Measurements from ENCODE around the gene TPM4.

TPM4 gene

DNA sequence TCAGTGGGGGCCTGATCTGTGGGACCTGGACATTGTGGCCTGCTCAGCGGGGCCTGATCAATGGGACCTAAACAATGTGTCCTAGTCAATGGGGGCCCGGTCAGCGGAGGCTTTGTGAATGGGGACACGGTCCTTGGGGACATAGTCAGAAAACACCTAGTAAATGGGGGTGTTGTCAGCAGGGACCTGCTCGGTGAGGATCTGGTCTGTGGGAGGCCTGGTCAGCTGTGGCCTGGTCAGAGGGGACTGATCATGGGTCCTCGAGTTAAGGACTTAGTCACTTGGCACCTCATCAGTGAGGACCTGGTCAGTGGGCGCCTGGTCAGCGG is 44.5 kb upstream of the TPM4 start:
- TF ChIP-seq ZBTB7A (IDR thresholded peaks at IDR 0.05; ENCODE audit: low read depth) (no peak), EP300 (IDR thresholded peaks at IDR 0.05; ENCODE audit: borderline replicate concordance) (no peak), CREB1 (IDR thresholded peaks at IDR 0.05; ENCODE audit: low read depth) (no peak), FOXM1 (IDR thresholded peaks at IDR 0.05; ENCODE audit: borderline replicate concordance, low read depth) (no peak), TCF12 (IDR thresholded peaks at IDR 0.05; ENCODE audit: low read depth) (no peak), TAF1 (IDR thresholded peaks at IDR 0.05; ENCODE audit: low read depth) (no peak), TEAD4 (IDR thresholded peaks at IDR 0.05) (no peak)
- TF ChIP-seq, protein P1, sequence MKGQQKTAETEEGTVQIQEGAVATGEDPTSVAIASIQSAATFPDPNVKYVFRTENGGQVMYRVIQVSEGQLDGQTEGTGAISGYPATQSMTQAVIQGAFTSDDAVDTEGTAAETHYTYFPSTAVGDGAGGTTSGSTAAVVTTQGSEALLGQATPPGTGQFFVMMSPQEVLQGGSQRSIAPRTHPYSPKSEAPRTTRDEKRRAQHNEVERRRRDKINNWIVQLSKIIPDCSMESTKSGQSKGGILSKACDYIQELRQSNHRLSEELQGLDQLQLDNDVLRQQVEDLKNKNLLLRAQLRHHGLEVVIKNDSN (IDR thresholded peaks at IDR 0.05): no peak

DNA sequence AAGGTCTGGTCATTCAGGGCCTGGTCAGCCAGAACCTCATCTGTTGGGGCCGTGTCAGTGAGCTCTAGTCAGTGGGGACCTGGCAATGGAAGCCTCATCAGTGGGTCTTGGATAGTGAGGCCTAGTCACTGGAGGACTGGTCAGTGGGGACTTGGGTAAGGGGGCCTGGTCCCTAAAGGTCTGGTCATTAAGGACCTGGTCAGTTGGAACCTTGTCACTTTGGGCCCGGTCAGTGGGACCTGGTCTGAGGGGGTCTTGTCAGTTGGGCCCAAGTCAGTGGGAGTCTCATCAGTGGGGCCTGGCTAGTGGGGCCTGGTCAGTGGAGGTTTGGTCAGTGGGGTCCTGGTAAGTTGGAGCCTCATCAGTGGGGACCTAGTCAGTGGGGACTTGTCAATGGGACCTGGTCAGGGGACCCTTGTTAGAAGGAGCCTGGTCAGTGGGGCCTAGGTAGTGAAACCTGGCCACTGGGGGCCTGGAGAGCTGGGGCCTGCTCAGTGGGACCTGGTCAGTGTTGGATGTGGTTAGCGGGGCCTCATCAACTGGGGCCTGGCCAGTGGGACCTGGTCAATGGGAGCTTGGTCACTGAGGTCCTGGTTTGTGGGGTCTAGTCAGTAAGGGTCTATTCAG is 43.7 kb upstream of the TPM4 start:
- TF ChIP-seq, protein P2, sequence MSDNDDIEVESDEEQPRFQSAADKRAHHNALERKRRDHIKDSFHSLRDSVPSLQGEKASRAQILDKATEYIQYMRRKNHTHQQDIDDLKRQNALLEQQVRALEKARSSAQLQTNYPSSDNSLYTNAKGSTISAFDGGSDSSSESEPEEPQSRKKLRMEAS (IDR thresholded peaks at IDR 0.05): no peak
- no peak for TF ChIP-seq TCF12 (IDR thresholded peaks at IDR 0.05; ENCODE audit: low read depth)
- TF ChIP-seq CEBPB (IDR thresholded peaks at IDR 0.05): no peak
- TF ChIP-seq FOXM1 (IDR thresholded peaks at IDR 0.05; ENCODE audit: borderline replicate concordance, low read depth): no peak

DNA sequence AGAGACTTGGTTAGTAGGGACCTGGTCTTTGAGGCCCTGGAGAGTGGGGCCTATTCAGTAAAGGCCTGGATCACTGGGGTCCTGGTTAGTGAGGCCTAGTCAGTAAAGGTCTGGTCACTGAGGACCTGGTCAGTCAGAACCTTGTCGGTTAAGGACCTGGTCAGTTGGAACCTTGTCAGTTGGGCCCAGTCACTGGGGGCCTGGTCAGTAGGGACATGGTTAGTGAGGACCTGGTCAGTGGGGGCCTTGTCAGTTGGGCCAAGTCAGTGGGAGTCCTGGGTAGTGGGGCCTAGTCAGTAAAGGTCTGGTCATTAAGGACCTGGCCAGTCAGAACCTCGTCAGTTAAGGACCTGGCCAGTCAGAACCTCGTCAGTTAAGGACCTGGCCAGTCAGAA is 43.2 kb upstream of the TPM4 start:
- no peak for TF ChIP-seq ZBTB7A (IDR thresholded peaks at IDR 0.05; ENCODE audit: low read depth)
- TF ChIP-seq, protein P1 (IDR thresholded peaks at IDR 0.05): no peak
- TF ChIP-seq, protein P3, sequence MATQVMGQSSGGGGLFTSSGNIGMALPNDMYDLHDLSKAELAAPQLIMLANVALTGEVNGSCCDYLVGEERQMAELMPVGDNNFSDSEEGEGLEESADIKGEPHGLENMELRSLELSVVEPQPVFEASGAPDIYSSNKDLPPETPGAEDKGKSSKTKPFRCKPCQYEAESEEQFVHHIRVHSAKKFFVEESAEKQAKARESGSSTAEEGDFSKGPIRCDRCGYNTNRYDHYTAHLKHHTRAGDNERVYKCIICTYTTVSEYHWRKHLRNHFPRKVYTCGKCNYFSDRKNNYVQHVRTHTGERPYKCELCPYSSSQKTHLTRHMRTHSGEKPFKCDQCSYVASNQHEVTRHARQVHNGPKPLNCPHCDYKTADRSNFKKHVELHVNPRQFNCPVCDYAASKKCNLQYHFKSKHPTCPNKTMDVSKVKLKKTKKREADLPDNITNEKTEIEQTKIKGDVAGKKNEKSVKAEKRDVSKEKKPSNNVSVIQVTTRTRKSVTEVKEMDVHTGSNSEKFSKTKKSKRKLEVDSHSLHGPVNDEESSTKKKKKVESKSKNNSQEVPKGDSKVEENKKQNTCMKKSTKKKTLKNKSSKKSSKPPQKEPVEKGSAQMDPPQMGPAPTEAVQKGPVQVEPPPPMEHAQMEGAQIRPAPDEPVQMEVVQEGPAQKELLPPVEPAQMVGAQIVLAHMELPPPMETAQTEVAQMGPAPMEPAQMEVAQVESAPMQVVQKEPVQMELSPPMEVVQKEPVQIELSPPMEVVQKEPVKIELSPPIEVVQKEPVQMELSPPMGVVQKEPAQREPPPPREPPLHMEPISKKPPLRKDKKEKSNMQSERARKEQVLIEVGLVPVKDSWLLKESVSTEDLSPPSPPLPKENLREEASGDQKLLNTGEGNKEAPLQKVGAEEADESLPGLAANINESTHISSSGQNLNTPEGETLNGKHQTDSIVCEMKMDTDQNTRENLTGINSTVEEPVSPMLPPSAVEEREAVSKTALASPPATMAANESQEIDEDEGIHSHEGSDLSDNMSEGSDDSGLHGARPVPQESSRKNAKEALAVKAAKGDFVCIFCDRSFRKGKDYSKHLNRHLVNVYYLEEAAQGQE (IDR thresholded peaks at IDR 0.05; ENCODE audit: low read depth): no peak
- no peak for TF ChIP-seq CEBPB (IDR thresholded peaks at IDR 0.05)
- TF ChIP-seq, protein P2 (IDR thresholded peaks at IDR 0.05): no peak
- TF ChIP-seq YY1 (IDR thresholded peaks at IDR 0.05; ENCODE audit: low read depth): no peak
- TF ChIP-seq RAD21 (IDR thresholded peaks at IDR 0.05; ENCODE audit: low read depth): no peak
- no peak for TF ChIP-seq TCF12 (IDR thresholded peaks at IDR 0.05; ENCODE audit: low read depth)
- TF ChIP-seq TEAD4 (IDR thresholded peaks at IDR 0.05): no peak
- TF ChIP-seq FOXM1 (IDR thresholded peaks at IDR 0.05; ENCODE audit: borderline replicate concordance, low read depth): no peak
- TF ChIP-seq TAF1 (IDR thresholded peaks at IDR 0.05; ENCODE audit: low read depth): no peak
- TF ChIP-seq CREB1 (IDR thresholded peaks at IDR 0.05; ENCODE audit: low read depth): no peak
- TF ChIP-seq NFIC (IDR thresholded peaks at IDR 0.05): no peak
- TF ChIP-seq EP300 (IDR thresholded peaks at IDR 0.05; ENCODE audit: borderline replicate concordance): no peak
- no peak for TF ChIP-seq EGR1 (IDR thresholded peaks at IDR 0.05)

DNA sequence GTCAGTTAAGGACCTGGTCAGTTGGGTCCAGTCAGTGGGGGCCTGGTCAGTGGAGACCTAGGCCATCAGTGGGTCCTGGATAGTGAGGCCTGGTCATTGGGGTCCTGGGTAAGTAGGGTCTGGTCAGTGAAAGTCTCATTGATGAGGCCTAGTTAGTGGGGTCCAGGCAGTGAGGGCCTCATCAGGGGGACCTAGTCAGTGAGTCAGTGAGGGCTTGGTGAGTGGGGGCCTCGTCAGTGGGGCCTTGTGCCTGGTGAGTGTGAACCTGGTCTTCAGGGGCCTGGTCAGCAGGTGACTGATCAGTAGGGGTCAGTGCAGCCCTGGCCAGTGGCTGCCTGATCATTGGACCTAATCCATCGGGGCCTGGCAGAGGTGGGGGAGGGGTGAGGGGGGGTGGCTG is 42.6 kb upstream of the TPM4 start:
- TF ChIP-seq YY1 (IDR thresholded peaks at IDR 0.05; ENCODE audit: low read depth): no peak
- TF ChIP-seq RAD21 (IDR thresholded peaks at IDR 0.05; ENCODE audit: low read depth): peak; percentile 14; the same call in 1 of the 2 replicates
- TF ChIP-seq, protein P1 (IDR thresholded peaks at IDR 0.05): no peak

DNA sequence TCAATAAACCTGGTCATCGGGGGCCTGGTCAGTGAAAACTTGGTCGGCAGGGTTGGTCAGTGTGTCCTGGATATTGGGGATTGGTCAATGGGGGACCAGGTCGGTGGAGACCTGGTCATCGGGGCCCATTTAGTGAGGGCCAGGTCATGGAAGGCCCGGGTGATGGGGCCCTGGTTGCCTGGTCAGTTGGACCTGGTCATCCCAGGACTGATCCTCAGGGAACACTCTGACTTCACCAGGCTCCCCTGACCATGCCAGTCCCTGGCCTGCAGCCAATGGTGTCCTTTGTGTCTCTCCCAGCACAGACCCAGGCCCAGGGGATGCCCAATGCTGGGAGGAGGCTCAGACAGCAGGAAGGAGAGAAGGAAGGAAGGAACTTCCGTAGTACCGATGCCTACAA is 42.1 kb upstream of the TPM4 start:
- TF ChIP-seq CREB1 (IDR thresholded peaks at IDR 0.05; ENCODE audit: low read depth) (no peak), NFIC (IDR thresholded peaks at IDR 0.05) (no peak), TEAD4 (IDR thresholded peaks at IDR 0.05) (no peak), CEBPB (IDR thresholded peaks at IDR 0.05) (no peak), RAD21 (IDR thresholded peaks at IDR 0.05; ENCODE audit: low read depth) (no peak), YY1 (IDR thresholded peaks at IDR 0.05; ENCODE audit: low read depth) (no peak), EP300 (IDR thresholded peaks at IDR 0.05; ENCODE audit: borderline replicate concordance) (no peak)
- TF ChIP-seq, protein P2 (IDR thresholded peaks at IDR 0.05): no peak
- TF ChIP-seq, protein P3 (IDR thresholded peaks at IDR 0.05; ENCODE audit: low read depth): no peak
